Endothelial cell of hepatic sinusoid (primary cell): Measurements from ENCODE around the gene PDXP.
"Not testable (repeated sequence)": the region's sequence is repeated elsewhere in the genome, so short reads cannot be mapped to it uniquely, and the experiment has no call there.

Experiments
- in situ Hi-C: cut with HindIII; loops from 2 replicates; pipeline ENCODE4 v1.10.0; 2017; ENCODE audit warnings: low sequenced_read_pairs

Gene PDXP

DNA sequence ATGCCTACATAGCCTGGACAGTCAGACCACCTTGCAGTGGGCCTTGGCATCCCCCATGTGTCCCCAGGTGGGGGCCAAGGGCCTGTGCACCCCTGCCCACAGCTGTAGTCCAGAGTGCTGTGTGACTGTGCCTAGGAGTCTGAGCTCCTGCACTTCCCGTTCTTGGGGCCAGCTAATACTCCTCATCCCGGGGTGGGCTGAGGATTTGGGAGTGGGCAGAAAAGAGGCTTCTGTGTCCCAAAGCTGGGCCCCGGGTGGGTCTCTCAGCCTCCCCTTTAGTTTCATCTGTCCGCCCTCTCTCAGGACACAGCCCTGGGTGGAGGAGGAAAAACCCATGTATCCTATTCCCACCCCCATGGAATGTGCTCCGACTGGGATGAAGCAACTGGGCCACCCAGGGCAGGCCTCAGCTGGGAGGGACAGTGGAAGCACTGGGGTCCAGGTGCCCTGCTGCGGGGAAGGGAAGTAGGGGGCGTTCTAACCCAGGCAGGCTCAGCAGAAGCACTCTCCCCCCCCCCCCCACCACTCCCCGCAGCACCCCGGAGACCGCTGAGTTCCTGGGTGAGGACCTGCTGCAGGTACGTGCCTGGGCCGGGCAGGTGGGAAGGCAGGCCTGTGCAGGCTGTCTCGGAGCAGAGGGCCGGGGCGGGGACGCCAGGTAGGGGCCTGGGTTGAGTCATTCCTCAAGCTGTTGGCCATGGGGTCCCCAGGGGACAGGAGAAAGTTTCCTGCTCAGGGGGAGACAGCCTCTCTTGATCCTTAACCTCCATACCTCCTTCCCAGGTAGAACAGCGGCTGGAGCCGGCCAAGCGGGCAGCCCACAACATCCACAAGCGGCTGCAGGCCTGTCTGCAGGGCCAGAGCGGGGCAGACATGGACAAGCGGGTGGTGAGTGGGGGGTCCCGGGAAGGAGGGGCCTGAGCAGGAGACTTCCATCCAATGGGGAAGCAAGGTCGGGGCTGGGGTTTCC, 17.6 kb upstream of the PDXP start:
- in situ Hi-C loops = no loop called here

DNA sequence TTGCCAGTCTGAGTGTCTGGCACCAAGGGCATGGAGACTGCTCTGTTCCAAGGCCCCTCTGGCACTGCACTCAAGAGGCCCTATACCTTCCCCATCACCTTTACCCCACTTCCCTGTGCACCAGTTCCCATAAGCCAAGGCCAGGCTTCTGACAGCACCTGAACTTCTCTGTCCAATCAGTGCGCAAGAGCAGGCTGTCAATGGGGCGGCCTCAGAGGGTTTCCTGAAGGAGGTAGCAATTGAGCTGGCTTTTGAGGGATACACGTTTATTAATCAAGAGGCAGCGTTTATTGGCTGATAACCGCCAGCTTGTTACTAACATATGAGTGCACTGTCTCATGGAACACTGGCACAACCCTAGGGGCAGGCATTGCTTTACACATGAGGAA, 17.0 kb upstream of the PDXP start:
- in situ Hi-C loops = no loop called here

DNA sequence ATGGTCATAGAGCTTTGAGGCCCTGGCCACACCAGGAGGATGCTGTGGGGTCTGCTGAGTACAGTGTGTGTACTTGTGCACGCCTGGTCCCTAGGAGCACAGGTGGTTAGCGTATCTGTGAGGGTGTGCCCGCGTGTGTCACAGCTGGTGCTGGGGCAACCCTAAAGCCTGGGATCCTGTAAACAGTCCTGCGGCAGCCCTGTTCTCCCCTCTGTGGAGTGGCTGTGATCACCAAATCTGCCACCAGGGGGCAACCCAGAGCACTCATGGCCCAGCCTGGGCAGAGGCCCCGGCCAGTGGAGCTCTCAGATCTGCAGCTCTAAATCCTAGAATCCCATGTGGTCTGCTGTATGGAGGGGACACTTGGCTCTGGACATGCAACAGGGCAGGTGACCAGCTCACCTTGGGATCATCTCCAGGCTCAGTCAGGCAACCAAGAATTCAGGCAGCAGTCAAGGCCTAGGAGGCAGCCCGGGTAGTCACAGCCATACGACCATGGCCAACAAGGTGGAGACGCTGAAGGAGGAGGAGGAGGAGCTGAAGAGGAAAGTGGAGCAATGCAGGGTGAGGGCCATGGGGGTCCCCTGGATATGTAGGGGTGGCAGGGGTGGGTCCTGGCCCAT, 15.2 kb upstream of the PDXP start:
- in situ Hi-C loops = no loop called here

DNA sequence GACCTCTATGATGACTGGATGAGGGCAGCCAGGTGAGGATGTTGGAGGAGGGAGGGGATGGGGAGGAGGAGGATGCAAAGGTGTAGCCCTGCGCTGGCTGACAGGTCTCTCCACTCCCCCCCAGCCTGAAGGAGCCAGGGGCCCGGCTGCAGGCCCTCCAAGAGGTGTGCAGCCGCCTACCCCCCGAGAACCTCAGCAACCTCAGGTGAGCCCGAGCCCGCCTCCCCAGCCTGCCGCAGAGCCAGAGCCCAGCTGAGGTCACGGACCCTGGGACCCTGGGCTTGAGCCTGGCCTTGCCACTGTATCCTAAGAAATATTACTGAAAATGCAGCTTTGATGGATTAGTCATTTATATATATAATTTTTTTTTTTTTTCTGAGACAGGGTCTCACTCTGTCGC, 11.2 kb upstream of the PDXP start:
- in situ Hi-C loops = no loop called here

DNA sequence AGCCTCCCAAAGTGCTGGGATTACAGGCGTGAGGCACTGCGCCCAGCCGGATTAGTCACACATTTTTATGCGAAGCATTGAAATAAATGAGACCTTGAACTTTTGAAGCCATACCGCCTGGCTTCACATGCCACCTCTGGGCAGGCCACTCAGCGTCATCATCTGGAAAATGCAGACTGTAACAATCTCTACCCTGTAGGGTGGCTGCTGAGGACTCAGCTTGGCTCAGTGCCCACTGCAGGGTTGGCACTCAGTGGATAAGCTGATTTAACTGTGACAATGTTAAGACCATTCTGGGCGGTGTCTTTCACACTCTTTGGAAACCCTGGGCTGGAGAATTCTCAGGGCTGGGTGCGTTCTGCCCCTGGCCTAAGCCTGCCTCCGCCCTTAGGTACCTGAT, 10.6 kb upstream of the PDXP start:
- in situ Hi-C loops = no loop called here

DNA sequence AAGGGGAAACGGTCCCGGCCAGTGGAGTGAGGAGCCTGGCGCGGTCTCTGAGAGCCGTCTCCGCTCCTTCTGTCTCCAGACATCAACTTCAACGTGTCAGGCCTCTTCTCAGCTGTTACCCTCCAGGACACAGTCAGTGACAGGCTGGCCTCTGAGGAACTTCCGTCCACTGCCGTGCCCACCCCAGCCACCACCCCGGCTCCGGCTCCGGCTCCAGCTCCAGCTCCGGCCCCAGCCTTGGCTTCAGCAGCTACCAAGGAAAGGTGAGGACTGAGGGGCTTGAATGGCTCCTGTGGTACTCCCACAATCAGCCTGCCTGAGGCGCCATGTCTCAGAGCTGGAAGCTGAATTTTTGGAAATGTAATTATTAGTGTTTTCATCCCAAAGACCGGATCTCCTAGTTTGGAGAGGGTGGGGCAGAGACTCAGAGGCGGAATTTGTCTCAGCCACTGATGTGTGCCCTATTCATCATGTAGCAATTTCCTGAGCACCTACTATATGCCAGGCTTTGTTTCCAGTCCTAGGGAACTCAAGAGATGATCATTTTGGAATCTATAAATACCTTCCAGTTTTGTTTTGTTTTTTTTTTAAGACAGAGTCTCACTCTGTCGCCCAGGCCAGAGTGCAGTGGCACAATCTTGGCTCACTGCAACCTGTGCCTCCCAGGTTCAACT, 7.9 kb upstream of the PDXP start:
- in situ Hi-C loops = no loop called here

DNA sequence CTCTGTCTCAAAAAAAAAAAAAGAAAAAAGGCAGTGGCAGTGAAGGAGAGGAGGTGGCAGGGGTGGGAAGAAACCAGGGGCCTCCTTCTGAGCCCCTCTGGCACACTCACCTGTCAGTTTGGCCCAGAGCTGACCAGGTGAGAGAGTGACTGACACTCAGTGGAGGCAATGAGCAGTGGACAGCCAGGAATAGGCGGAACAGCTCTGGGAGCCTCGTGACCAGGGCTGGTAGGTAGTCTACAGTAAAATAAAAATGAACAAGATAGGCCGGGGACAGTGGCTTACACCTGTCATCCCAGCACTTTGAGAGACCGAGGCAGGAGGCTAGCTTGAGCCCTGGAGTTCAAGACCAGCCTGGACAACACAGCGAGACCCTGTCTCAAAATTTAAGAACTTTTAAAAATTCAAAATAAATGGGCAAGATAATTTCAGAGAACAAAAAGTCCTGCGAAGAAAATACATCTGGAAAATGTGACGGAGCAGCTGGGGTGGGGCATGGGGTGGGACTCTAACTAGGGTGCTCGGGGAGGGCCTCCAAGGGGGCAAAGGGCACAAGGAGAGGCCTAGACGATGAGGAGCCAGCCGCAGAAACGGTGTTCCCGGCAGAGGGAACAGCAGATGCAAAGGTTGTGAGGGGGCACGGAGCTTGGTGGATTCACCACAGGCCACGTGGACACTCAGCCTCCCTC, 3.8 kb upstream of the PDXP start:
- in situ Hi-C loops = no loop called here

DNA sequence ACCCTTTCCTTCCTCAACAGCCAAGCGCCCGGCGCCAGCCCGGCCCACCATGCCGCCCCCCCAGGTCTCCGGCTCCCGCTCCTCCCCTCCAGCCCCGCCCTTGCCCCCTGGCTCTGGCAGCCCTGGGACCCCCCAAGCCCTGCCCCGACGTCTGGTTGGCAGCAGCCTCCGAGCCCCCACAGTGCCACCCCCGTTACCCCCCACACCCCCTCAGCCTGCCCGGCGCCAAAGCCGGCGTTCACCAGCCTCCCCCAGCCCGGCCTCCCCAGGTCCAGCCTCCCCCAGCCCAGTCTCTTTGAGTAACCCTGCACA, 3.3 kb upstream of the PDXP start:
- in situ Hi-C loops = no loop called here

DNA sequence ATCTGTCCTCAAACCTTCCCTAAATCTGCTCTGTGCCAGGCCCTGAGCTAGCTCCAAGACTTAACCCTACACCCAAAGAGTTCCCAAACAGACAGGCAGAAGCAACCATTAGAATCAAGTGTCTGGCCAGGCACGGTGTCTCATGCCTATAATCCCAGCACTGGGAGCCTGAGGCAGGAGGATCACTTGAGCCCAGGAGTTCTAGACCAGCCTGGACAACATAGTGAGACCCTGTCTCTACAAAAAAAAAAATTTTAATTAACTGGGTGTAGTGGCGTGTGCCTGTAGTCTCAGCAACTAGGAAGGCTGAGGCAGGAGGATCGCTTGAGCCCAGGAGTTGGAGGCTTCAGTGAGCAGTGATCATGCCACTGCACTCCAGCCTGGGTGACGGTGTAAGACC, 1.9 kb upstream of the PDXP start:
- in situ Hi-C loops = not testable (repeated sequence)

DNA sequence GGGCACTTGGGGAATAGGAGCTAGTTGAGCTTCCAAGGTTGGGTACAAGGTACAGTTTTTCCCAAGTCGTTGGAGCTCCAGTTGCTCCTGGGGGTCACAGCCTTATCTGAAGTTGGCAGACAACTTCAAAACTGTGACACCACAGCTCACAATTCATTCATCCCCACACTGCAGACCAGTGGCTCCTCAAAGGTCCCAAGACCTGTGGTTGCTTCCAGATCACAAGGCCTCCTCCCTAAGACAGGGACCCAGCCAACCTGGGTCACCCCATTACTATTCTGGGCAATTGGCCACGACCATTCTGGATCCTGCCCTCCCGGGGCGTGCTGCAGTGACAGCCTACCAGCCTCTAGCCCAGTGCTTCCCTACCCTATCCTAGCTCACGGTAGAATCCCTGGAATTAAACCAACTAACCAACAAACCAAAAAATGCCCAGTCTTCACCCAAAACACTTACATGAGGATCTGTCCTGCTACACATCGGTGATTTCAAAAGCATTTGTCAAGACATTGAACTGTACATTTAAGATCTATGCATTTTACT, 862 bp upstream of the PDXP start:
- in situ Hi-C loops = no loop called here

DNA sequence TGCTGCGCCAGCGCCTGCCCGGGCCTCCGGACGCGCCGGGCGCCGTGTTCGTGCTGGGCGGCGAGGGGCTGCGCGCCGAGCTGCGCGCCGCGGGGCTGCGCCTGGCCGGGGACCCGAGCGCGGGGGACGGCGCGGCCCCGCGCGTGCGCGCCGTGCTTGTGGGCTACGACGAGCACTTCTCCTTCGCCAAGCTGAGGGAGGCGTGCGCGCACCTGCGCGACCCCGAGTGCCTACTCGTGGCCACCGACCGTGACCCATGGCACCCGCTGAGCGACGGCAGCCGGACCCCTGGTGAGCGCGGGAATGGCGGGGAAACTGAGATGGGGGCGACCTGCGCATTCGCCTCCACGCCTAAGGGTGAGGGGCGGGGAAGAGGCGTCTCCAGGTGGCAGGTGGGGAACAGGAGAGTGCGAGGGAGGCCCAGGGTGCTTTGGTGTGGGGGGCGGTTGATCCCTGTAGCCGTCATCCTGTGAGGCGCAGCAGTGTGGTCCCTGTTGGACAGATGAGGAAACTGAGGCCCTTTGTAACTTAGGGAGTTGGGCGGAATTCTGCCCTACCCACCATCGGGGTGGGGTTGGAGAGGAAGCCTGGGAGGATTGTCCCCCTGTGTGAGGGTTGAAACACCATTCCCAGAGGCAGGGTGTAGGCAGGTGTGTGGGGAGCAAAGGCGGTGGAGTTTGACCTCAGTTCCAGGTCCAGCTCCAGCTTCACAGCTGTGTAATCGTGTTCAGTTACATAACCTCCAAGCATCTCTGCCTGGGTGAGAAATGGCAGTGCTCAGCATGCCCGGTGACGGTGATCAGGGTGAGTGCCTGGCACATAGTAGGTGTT, 758 bp downstream of the PDXP start:
- in situ Hi-C loops = no loop called here

DNA sequence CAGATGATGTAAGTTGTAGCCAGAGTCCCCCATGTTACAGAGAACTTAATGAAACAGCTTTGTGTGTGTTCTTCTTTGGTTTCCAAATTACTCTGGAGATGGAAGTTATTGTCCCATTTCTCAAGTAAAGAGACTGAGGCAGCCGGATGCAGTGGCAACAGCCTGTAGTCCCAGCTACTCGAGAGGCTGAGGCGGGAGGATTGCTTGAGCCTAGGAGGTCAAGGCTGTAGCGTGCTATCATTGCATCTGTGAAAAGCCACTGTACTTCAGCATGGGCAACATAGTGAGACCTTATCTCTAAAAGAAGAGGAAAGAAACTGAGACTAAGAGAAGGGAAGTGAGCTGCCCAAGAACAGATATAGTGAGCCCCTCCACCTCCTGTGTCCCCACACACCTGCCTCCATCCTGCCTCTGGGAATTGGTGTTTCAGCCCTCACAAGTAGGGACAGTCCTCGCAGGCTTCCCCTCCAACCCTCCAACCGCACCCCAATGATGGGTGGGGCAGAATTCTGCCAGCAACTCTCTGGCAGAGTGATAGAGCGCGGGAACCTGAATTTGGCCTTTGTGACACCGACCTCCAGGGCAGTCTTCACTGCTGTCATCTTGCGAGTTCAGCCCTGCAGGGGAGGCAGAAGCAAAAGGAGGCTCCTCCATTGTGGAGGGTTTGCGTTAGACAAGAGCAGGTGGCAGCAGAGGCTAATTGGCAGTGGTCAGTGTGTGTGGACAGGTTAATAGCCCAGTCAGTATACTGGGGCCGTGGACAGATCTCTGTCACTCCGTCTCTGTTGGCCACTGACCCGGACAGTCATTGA, 1.6 kb downstream of the PDXP start:
- in situ Hi-C loops = no loop called here

DNA sequence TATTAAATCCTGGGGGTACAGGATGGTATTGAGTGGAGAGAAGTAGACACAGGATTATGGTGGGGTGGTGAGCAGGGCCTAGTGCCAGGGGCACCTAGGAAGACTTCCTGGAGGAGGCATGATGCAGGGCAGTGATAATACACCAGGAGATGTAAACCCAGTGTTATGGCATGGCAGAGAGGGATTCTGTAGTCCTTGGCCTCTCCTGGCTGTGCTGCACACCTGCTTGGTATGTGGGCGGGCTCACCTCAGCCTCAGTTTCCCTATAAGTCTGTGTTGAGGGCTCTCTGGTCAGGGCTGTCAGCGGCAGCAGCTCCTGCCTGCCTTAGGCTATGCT, 2.2 kb downstream of the PDXP start:
- in situ Hi-C loops = no loop called here

DNA sequence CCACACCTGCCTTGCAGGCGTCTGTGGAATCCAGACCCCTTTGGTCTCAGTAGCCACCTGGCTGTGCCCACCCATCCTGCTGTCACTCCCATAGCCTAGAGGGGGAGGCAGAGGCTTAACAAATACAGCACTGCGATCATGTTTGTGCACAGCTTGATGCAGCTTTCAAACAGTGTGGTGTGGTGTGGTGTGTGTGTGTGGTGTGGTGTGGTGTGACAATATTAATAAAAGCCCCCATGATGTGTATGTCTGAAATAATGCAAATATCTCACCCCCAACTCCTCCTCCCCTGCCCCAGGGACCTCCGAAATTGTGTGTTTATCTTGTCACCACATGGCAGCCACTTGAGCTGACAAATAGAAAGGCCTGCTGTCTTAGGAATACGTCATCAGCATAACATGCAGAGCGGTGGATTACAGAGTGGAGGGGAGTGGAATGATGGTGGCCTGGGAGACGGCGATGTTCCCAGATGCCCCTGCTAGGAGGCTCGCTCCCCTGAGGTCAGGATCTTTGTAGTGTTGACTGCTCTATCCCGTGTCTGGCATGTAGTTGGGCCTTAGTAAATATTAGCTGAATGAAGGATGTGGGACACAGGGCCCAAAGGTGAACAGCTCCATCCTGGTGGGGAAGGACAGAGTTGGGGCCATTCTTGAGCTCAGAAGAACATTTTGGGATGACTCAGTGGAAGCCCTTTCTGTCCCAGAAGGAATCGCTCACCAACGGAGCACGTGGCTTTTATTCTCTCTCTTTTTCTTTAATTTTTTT, 2.8 kb downstream of the PDXP start:
- in situ Hi-C loops = no loop called here

DNA sequence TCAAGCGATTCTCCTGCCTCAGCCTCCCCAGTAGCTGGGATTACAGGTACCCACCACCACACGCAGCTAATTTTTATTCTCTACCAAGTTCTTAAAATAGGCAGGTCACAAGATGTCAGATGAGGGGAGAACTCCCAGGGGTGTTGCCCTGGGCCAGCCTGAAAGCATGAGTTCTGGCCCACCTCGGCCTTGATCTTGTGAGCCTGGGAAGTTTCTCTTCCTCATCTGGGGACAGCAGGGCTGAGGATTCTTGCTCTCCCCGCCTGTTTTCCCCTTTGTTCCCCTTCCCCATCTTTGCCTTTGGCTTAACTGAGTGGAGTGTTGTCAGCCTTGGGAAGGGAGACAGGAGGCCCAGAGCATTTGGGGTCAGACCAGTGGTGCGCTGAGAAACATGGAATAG, 3.5 kb downstream of the PDXP start:
- in situ Hi-C loops = no loop called here

DNA sequence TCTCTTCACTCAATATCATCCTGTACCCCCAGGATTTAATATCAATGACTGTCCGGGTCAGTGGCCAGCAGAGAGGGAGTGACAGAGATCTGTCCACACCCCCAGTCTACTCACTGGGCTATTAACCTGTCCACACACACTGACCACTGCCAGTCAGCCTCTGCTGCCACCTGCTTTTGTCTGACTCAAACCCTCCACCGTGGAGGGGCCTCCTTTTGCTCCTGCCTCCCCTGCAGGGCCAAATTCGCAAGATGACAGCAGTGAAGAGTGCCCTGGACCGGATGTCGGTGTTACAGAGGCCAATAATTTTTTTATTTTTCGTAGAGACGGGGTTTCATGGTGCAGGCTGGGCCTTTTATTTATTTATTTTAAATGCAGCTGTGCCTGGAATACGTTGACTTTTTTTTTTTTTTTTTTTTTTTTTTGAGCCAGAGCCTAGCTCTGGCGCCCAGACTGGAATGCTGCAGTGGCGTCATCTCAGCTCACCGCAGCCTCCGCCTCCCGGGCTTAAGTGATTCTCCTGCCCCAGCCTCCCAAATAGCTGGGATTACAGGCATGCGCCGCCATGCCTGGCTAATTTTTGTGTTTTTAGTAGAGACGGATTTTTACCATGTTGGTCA, 5.1 kb downstream of the PDXP start:
- in situ Hi-C loops = no loop called here

DNA sequence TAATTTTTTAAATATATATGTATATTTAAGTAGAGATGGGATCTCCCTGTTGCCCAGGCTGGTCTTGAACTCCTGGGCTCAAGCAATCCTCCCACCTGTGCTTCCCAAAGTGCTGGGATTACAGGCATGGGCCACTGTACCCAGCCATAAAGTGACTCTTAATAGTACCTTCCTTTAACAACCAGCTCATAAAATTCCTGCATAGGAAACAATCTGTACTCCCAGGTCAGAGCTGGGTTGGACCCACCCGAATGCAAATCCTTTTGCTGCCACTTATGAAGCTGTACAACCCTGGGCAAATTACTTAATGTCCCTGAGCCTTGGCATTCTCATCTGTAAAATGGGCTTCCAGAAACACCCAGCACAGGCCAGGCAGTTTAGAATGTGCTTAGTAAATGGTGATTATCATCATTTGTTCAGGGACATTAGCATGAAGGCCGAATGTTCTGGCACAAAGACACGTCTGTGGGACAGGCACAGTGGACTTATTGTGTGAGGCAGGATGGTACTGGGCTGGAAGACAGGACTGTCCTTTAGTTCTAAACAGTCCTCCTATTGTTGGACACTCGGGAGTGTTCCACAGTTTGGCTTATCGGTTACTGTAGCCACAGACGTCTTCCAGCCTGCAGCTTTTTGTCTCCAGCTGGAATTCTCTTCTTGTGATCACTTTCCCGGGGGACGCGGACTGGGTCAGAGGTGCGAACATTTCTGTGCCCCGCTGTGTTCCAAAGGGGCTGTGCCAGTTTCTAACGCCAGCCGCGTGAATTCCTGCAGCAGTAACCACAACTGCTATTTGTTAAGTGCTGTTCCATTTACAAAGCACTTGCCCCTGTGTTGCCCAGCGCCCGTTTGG, 6.0 kb downstream of the PDXP start:
- in situ Hi-C loops = no loop called here

DNA sequence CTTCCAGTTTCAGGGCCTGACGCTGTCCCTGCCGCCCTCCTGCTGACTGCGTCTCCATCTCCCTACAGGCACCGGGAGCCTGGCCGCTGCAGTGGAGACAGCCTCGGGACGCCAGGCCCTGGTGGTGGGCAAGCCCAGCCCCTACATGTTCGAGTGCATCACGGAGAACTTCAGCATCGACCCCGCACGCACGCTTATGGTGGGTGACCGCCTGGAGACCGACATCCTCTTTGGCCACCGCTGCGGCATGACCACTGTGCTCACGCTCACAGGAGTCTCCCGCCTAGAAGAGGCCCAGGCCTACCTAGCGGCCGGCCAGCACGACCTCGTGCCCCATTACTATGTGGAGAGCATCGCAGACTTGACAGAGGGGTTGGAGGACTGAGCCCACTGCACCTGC, 7.0 kb downstream of the PDXP start:
- in situ Hi-C loops = no loop called here
